ENCODE measurements around the gene WASL.
"Not testable (repeated sequence)": the region's sequence is repeated elsewhere in the genome, so short reads cannot be mapped to it uniquely, and the experiment has no call there.

WASL gene

GRCh38 chr7:123732413-123733091, 16.3 kb downstream of the WASL start:
- no peak for DNase-seq (ENCODE audit: low read depth)

GRCh38 chr7:123729218-123729578, 19.6 kb downstream of the WASL start:
- DNase-seq (ENCODE audit: low read depth): no peak

GRCh38 chr7:123727071-123727837, 21.5 kb downstream of the WASL start:
- peak; percentile 56 for DNase-seq (ENCODE audit: low read depth)

GRCh38 chr7:123725586-123726171, 23.1 kb downstream of the WASL start:
- no peak for DNase-seq (ENCODE audit: low read depth)

- no peak for DNase-seq (ENCODE audit: low read depth)
These were observed 24.0 kb downstream of the WASL start for GRCh38 chr7:123724817-123725253.

- no peak for DNase-seq (ENCODE audit: low read depth)
These were observed 24.9 kb downstream of the WASL start for GRCh38 chr7:123723913-123724312.

GRCh38 chr7:123720527-123720926, 28.3 kb downstream of the WASL start:
- not testable (repeated sequence) for DNase-seq (ENCODE audit: low read depth)

GRCh38 chr7:123719197-123719721, 29.5 kb downstream of the WASL start:
- no peak for DNase-seq (ENCODE audit: low read depth)

- no peak for DNase-seq (ENCODE audit: low read depth)
These were observed 30.0 kb downstream of the WASL start for GRCh38 chr7:123718773-123719172.

GRCh38 chr7:123717689-123718088, 31.1 kb downstream of the WASL start:
- no peak for DNase-seq (ENCODE audit: low read depth)

GRCh38 chr7:123716877-123717276, 31.9 kb downstream of the WASL start:
- DNase-seq (ENCODE audit: low read depth): no peak

- no peak for DNase-seq (ENCODE audit: low read depth)
These were observed 33.0 kb downstream of the WASL start for GRCh38 chr7:123715799-123716198.

- DNase-seq (ENCODE audit: low read depth): peak; percentile 12
These were observed 33.6 kb downstream of the WASL start for GRCh38 chr7:123715198-123715597.

GRCh38 chr7:123714296-123715080, 34.3 kb downstream of the WASL start:
- DNase-seq (ENCODE audit: low read depth): no peak

GRCh38 chr7:123712619-123713018, 36.2 kb downstream of the WASL start:
- no peak for DNase-seq (ENCODE audit: low read depth)

GRCh38 chr7:123711832-123712293, 36.9 kb downstream of the WASL start:
- DNase-seq (ENCODE audit: low read depth): no peak

GRCh38 chr7:123710683-123711082, 38.1 kb downstream of the WASL start:
- no peak for DNase-seq (ENCODE audit: low read depth)

- DNase-seq (ENCODE audit: low read depth): no peak
These were observed 39.3 kb downstream of the WASL start for GRCh38 chr7:123709525-123709924.

GRCh38 chr7:123705211-123705901, 43.4 kb downstream of the WASL start:
- no peak for DNase-seq (ENCODE audit: low read depth)

- DNase-seq (ENCODE audit: low read depth): no peak
These were observed 52.7 kb downstream of the WASL start for GRCh38 chr7:123695944-123696677.

- no peak for DNase-seq (ENCODE audit: low read depth)
These were observed 56.3 kb downstream of the WASL start for GRCh38 chr7:123692471-123692877.

Data from HS-27A (cell line).